ENCODE measurements around the gene UCN. TPM values are rescaled to one million over a fixed set of nuclear protein-coding genes. Genes with fewer than 3 reads are reported as not detected.
A peak's percentile ranks its signal among the peaks of the same experiment; 100 is the strongest.

UCN gene
- total RNA-seq, 2 experiments from 2014 or later: 1.8 to 2.3 TPM

GRCh38 chr2:27351802-27352598 is 43.8 kb upstream of the UCN start:
- CTCF ChIA-PET: interaction anchor here (1.0 to 1.9 kb wide), 2 partner anchors 12 to 18 kb away, joined by 3 to 8 read pairs; partner anchors contain the start of genes EIF2B4 and SNX17
- Histone ChIP-seq H3K4me3 (ENCODE audit: low read length) (no peak overlapping the region), H3K27ac (ENCODE audit: low read depth in 1 of 2, low read length in 2 of 2) (no peak overlapping the region), H3K36me3 (ENCODE audit: insufficient read depth, low read length) (peaks cover 9% of the 10 kb centered on the region), H3K27me3 (ENCODE audit: control insufficient read depth in 1 of 2, insufficient read depth in 2 of 2, low read length in 2 of 2) (no peaks in the 10 kb centered on the region), H3K4me1 (ENCODE audit: insufficient read depth, low read length) (peaks cover 36% of the 10 kb centered on the region), H3K9me3 (ENCODE audit: control insufficient read depth in 1 of 2, insufficient read depth in 1 of 2, low read length in 2 of 2) (no peaks in the 10 kb centered on the region)
- POLR2A ChIA-PET: interaction anchor here (0.7 kb wide), 1 partner anchor 12 kb away, joined by 3 read pairs; no protein-coding TSS in a partner anchor
- Mint-ChIP-seq H3K27me3 (no peaks in the 10 kb centered on the region), H3K36me3 (ENCODE audit: low read depth) (peaks cover 42% of the 10 kb centered on the region), H3K9me3 (no peaks in the 10 kb centered on the region), H3K4me1 (ENCODE audit: low read depth) (peaks cover 63% of the 10 kb centered on the region), H3K4me3 (peak overlapping the region; percentile 35), H3K27ac (peak overlapping the region; percentile 34)
- DNase-seq (peak in 2 of 14 experiments; percentile 11 to 22), ATAC-seq (ENCODE audit: poor library complexity) (peak; percentile 3)
- no peak for TF ChIP-seq CTCF (IDR thresholded peaks at IDR 0.05)
- intact Hi-C loops (cut with DNase I, micrococcal nuclease): no loop called here

- Mint-ChIP-seq H3K27me3 (no peaks in the 10 kb centered on the region), H3K4me3 (no peak overlapping the region), H3K36me3 (ENCODE audit: low read depth) (peaks cover 29% of the 10 kb centered on the region), H3K4me1 (ENCODE audit: low read depth) (peaks cover 52% of the 10 kb centered on the region), H3K27ac (no peak overlapping the region), H3K9me3 (no peaks in the 10 kb centered on the region)
- intact Hi-C loops (cut with DNase I, micrococcal nuclease): no loop called here
- ChIA-PET POLR2A (interaction anchor here (1.1 kb wide), 1 partner anchor 47 kb away, joined by 4 read pairs; no protein-coding TSS in a partner anchor), CTCF (no interaction called here)
- TF ChIP-seq CTCF (IDR thresholded peaks at IDR 0.05): no peak
- H3K27me3 ChIP-seq (ENCODE audit: control insufficient read depth in 1 of 2, insufficient read depth in 2 of 2, low read length in 2 of 2): no peaks in the 10 kb centered on the region
- no peaks in the 10 kb centered on the region for H3K9me3 ChIP-seq (ENCODE audit: control insufficient read depth in 1 of 2, insufficient read depth in 1 of 2, low read length in 2 of 2)
- H3K27ac ChIP-seq (ENCODE audit: low read depth in 1 of 2, low read length in 2 of 2): no peak overlapping the region
- H3K4me1 ChIP-seq (ENCODE audit: insufficient read depth, low read length): peaks cover 22% of the 10 kb centered on the region
- no peak overlapping the region for H3K4me3 ChIP-seq (ENCODE audit: low read length)
- ATAC-seq (ENCODE audit: poor library complexity): no peak
- peaks cover 9% of the 10 kb centered on the region for H3K36me3 ChIP-seq (ENCODE audit: insufficient read depth, low read length)
- no peak for DNase-seq
Measured at GRCh38 chr2:27350106-27350693, 42.0 kb upstream of the UCN start.

GRCh38 chr2:27347641-27348040 is 39.4 kb upstream of the UCN start:
- CTCF ChIA-PET: no interaction called here

More at GRCh38 chr2:27347641-27348040, 39.4 kb upstream of the UCN start:
- no peak overlapping the region for H3K4me3 Mint-ChIP-seq
- TF ChIP-seq CTCF (IDR thresholded peaks at IDR 0.05): no peak
- H3K36me3 Mint-ChIP-seq (ENCODE audit: low read depth): peaks cover 42% of the 10 kb centered on the region
- Histone ChIP-seq H3K4me3 (ENCODE audit: low read length) (no peak overlapping the region), H3K27me3 (ENCODE audit: control insufficient read depth in 1 of 2, insufficient read depth in 2 of 2, low read length in 2 of 2) (no peaks in the 10 kb centered on the region), H3K27ac (ENCODE audit: low read depth in 1 of 2, low read length in 2 of 2) (no peak overlapping the region), H3K4me1 (ENCODE audit: insufficient read depth, low read length) (peaks cover 7% of the 10 kb centered on the region), H3K36me3 (ENCODE audit: insufficient read depth, low read length) (peaks cover 17% of the 10 kb centered on the region), H3K9me3 (ENCODE audit: control insufficient read depth in 1 of 2, insufficient read depth in 1 of 2, low read length in 2 of 2) (no peaks in the 10 kb centered on the region)
- peaks cover 35% of the 10 kb centered on the region for H3K4me1 Mint-ChIP-seq (ENCODE audit: low read depth)
- H3K9me3 Mint-ChIP-seq: no peaks in the 10 kb centered on the region
- POLR2A ChIA-PET: no interaction called here
- H3K27me3 Mint-ChIP-seq: no peaks in the 10 kb centered on the region
- no peak for ATAC-seq (ENCODE audit: poor library complexity)
- intact Hi-C loops (cut with DNase I, micrococcal nuclease): no loop called here
- DNase-seq: no peak
- peak overlapping the region; percentile 27 for H3K27ac Mint-ChIP-seq

Measured in CD4-positive, alpha-beta T cell (primary cell).